Measurements from ENCODE around the gene CARTPT. TPM values are rescaled to one million over a fixed set of nuclear protein-coding genes. Genes with fewer than 3 reads are reported as not detected.

Gene CARTPT
- total RNA-seq, 4 donors from 2014 or later: not detected

DNA sequence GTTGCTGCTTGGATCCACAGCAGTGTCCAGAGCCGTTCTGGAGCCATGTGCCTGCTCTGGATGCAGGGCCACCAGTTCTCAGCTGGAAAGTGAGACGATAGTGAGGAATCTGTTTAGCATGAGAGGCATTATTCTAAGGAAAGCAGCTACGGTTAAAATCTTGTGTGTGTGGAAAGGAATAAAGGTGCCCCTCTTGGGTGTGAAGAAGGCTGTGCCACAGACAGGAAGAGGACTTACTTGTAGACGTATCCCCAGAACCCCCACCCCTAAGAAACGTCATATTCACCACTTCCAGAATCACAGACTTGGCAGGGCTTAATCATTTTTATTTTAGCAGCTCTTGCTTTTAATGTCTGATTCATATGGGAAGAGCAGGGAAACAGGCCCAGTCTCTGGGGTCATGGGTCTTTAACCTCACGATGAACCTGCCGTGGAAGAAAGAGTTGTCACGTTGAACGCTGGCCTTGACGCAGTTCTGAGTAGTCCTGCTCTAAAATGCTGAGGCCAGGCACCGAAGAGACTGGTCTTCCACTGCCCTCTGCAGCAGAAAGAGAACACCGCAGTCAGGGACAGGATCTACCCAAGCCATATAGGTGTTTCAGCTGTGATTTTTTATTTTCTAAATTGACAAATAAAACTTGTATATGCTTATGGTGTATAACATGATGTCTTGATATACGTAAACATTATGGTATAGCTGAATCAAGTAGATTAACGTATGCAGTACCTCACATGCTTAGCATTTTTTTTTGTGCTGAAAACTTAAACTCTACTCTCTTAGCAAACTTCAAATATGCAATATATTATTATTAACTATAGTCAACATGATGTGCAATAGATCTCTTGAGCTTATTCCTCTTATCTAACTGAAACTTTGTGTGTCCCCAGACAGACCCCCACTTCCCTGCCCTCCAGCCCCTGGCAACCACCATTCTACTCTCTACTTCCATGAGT lies 38.8 kb downstream of the CARTPT start:
- TF ChIP-seq, protein P1, sequence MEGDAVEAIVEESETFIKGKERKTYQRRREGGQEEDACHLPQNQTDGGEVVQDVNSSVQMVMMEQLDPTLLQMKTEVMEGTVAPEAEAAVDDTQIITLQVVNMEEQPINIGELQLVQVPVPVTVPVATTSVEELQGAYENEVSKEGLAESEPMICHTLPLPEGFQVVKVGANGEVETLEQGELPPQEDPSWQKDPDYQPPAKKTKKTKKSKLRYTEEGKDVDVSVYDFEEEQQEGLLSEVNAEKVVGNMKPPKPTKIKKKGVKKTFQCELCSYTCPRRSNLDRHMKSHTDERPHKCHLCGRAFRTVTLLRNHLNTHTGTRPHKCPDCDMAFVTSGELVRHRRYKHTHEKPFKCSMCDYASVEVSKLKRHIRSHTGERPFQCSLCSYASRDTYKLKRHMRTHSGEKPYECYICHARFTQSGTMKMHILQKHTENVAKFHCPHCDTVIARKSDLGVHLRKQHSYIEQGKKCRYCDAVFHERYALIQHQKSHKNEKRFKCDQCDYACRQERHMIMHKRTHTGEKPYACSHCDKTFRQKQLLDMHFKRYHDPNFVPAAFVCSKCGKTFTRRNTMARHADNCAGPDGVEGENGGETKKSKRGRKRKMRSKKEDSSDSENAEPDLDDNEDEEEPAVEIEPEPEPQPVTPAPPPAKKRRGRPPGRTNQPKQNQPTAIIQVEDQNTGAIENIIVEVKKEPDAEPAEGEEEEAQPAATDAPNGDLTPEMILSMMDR (IDR thresholded peaks at IDR 0.05): no peak

GRCh38 chr5:71762826-71763225 lies 43.8 kb downstream of the CARTPT start:
- DNase-seq (ENCODE audit: low spot score) (no peak), ATAC-seq (ENCODE audit: low FRiP score) (no peak)
- TF ChIP-seq, protein P1 (IDR thresholded peaks at IDR 0.05): no peak

More for the DNA sequence above, 38.8 kb downstream of the CARTPT start:
- DNase-seq (ENCODE audit: low spot score): no peak
- peak; percentile 95 for ATAC-seq (ENCODE audit: low FRiP score)

DNA sequence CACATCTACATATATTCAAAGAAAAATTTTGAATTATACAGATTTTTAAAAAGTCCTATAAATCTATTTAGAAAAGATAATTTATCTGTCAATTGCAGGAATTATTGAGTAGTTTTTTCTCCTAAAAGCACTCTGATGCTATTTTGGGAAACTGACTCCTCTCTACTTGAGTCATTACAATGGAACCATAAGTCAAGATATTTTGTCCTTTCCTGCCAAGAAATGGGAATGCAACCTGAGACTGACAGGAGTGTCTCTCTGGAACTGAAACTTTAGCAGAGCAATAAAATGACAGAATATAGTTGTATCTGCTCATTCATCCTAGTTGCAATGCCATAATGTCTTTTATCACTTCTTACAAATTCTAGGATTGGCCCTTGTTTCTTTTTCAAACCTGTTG lies 48.6 kb downstream of the CARTPT start:
- TF ChIP-seq, protein P1 (IDR thresholded peaks at IDR 0.05): no peak
- no peak for DNase-seq (ENCODE audit: low spot score)
- ATAC-seq (ENCODE audit: low FRiP score): no peak

- ATAC-seq (ENCODE audit: low FRiP score) (no peak), DNase-seq (ENCODE audit: low spot score) (no peak)
- TF ChIP-seq, protein P1 (IDR thresholded peaks at IDR 0.05): no peak
Measured at GRCh38 chr5:71769287-71769686, 50.2 kb downstream of the CARTPT start.

DNA sequence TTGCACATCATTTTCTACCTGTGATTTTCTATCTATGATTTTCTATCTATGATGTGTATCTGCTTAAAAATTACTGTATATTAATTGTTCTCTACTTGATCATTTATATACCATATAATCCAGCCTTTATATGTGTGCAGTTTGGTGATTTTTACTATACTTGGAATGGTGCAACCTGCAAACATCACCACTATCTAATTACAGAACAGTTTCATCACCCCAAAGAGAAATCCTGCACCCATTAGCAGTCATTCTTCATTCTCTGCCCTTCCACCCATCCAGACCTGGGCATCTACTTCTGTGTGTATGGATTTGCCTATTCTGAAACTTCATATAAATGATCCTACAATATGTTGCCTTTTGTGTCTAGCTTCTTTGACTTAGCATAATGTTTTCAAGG lies 51.3 kb downstream of the CARTPT start:
- ATAC-seq (ENCODE audit: low FRiP score): no peak
- TF ChIP-seq, protein P1 (IDR thresholded peaks at IDR 0.05): no peak
- no peak for DNase-seq (ENCODE audit: low spot score)

Other genes starting within 250 kb of the CARTPT start
- 10 to 100 TPM; 32.8 to 73.5 (median 37.4) TPM for gene MCCC2, start 131.9 kb upstream of the CARTPT start, total RNA-seq

Data from omental fat pad (tissue), 4 donors.